ENCODE measurements around the gene LPIN2.

DNA sequence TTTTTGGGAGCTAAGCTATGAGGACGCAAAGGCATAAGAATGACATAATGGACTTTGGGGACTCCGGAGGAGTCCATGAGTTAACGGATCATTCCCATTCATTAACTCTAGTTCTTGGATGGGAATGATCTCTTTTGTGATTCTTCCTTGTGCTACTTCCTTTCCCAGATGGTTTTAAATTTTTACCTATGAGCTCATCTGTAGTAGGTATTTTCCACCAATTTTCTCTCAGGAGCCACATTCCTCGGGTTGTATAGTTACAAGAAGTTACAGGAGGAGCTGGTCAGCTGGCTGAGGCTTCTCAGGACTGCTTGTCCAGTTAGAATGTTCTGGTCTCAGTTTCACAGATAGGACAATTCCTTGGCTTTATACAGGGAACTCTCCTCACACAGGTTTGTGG, 42.9 kb upstream of the LPIN2 start:
- TF ChIP-seq CTCF (IDR thresholded peaks at IDR 0.05; ENCODE audit: borderline replicate concordance, extremely low read depth, low read length, poor library complexity, severe bottlenecking), result no peak
- no peak for TF ChIP-seq EZH2 (IDR thresholded peaks at IDR 0.05; ENCODE audit: borderline replicate concordance, low read depth, low read length, severe bottlenecking)
